Astrocyte of the cerebellum (primary cell): ENCODE data around the gene PLIN1.
A peak's percentile ranks its signal among the peaks of the same experiment; 100 is the strongest.

Experiments
- DNase-seq: peaks from one replicate; pipeline ENCODE4 v3.0.0-alpha.2; 2011; ENCODE audit warnings: low read depth
- H3K4me3 ChIP-seq: 2 replicates; pipeline ENCODE4 v1.5.1; 2011; ENCODE audit warnings: mild to moderate bottlenecking, low read depth, low read length, moderate library complexity
- in situ Hi-C: cut with HindIII; loops from 2 replicates; pipeline ENCODE4 v1.10.0; 2017; ENCODE audit warnings: low sequenced_read_pairs
- TF ChIP-seq, protein P1 (sequence below): IDR thresholded peaks from 2 replicates; pipeline ENCODE4 v1.5.1; 2012; ENCODE audit warnings: low read length, low read depth, moderate library complexity, mild to moderate bottlenecking; ENCODE audit errors: missing control alignments

The PLIN1 gene

DNA sequence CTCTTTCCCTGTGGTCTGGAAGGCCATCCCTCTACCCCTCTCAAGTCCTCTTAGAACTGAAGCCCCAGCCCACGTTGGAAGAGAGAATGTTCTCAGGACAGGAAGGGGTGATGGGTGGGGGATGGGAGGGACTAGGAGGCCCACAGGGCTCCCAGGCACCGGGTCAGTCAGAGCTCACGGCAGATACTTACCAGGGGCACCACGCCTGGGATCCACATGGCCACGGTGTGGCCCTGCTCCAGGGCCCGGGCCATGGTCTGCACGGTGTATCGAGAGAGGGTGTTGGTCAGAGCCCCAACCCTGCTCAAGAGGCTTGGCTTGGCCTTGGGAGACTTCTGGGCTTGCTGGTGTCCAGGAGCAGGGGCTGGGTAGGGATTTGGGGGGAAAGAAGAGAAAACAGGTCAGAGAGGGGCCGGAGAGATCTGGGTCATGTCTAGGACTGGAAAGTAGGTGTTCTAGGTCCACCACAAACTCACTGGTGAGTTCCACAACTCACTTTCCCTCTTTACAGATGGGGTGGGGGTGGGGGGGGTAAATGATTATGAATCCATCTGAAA, 9.8 kb downstream of the PLIN1 start:
- no peak for DNase-seq
- TF ChIP-seq, protein P1, sequence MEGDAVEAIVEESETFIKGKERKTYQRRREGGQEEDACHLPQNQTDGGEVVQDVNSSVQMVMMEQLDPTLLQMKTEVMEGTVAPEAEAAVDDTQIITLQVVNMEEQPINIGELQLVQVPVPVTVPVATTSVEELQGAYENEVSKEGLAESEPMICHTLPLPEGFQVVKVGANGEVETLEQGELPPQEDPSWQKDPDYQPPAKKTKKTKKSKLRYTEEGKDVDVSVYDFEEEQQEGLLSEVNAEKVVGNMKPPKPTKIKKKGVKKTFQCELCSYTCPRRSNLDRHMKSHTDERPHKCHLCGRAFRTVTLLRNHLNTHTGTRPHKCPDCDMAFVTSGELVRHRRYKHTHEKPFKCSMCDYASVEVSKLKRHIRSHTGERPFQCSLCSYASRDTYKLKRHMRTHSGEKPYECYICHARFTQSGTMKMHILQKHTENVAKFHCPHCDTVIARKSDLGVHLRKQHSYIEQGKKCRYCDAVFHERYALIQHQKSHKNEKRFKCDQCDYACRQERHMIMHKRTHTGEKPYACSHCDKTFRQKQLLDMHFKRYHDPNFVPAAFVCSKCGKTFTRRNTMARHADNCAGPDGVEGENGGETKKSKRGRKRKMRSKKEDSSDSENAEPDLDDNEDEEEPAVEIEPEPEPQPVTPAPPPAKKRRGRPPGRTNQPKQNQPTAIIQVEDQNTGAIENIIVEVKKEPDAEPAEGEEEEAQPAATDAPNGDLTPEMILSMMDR = no peak
- no peak overlapping the region for H3K4me3 ChIP-seq
- in situ Hi-C loops = no loop called here

DNA sequence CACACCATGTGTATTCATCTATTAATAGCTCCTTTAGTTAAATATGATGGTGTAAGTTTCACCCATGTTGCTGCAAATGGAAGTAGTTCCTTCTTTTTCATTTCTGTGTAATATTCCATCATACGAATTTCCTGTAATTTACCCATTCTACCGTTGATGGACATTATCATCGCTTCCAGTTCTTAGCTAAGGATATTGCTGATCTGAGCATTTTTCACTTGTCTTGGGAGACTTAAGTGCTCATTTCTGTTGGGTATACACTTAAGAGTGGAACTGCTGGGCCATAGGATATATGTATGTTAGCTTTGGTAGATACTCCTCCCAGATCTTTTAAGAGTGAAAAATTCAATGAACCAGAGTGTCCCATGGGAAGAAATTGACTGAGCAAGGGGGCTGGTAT, 11.0 kb downstream of the PLIN1 start:
- DNase-seq = no peak
- H3K4me3 ChIP-seq = no peak overlapping the region
- TF ChIP-seq, protein P1 = no peak
- in situ Hi-C loops = no loop called here

DNA sequence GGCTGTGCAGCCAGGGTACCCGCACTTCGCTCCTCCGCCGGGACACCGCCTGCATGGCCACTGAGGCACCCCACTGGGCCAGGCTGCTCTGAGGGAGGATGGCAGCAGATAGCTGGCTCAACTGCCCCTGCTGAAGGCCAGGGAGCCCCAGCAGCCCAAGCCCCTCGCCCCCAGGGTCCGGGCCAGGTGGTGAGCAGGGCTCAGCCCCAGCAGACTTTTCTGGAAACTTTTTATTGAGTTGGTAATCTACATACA, 11.5 kb downstream of the PLIN1 start:
- no peak overlapping the region for H3K4me3 ChIP-seq
- DNase-seq = no peak
- in situ Hi-C loops = no loop called here
- TF ChIP-seq, protein P1 = no peak

DNA sequence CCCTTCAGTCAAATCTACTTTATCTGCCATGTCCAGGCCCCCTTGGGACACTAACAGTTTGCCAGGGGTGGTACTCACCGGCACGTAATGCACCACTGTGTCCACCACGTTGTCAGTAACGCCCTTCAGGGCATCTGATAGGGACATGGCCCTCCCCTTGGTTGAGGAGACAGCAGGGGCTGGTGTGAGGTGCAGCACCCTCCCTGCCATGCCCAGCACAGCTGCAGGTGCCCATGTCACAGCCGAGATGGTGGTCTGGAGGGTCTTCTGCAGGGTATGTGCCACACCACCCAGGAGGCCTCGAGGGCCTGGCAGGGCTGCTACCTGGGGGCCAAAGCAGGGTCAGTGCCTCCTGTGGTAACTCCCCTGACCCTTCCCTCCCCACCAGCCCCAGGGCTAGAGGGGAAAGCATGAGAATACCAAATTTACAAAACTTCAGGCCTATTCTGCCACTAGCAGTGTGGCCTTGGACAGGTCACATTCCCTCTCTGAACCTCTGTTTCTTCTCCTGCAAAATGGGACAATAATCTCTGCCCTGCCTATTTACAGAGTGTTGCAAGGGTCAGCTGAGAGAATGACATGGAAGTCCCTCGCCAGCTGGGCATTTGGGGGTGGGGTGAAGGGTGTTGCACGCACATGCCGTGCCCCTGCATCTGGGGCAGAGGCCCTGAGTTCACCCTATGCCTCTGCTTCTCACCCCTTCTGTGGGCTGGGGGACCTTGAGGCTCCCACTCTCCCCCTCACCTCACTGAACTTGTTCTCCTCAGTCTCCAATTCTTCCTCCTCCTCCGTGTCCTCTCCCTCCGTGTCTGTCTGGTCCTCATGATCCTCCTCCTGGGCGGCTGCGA, 12.1 kb downstream of the PLIN1 start:
- TF ChIP-seq, protein P1 = no peak
- in situ Hi-C loops = no loop called here
- no peak overlapping the region for H3K4me3 ChIP-seq
- no peak for DNase-seq

DNA sequence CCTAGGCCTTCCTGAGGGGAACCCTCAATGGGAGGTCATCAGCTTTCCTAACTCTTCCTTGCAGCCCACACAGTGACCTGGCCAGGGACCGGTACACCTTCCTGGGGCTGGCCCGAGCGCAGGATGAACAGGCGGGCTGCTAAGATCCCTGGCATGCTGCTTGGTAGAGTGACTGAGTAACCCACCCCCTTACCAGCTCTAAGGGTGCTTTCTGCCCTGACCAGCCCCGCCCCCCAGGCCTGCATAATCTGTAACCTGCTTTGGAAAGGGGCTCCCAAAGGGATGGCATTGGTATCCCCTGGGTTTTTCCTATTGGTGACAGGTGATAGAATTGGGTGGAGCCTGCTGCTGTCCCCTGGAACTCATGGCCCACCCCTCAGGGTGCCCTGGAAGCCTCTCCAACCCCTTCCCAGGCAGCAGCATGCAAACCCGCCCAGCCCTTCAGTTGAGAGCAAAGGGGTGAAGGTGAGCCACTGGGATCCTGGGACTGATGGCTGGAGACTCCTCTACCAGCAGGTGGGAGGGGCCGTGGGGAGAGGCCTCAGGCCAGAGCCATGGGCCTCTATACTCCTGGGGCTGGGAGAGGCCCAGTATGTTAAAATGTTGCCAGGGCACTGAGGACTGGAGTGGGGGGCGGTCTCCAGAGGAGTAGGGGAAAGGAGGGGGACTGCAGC, 12.8 kb downstream of the PLIN1 start:
- no peak overlapping the region for H3K4me3 ChIP-seq
- TF ChIP-seq, protein P1 = no peak
- DNase-seq = no peak
- in situ Hi-C loops = no loop called here

DNA sequence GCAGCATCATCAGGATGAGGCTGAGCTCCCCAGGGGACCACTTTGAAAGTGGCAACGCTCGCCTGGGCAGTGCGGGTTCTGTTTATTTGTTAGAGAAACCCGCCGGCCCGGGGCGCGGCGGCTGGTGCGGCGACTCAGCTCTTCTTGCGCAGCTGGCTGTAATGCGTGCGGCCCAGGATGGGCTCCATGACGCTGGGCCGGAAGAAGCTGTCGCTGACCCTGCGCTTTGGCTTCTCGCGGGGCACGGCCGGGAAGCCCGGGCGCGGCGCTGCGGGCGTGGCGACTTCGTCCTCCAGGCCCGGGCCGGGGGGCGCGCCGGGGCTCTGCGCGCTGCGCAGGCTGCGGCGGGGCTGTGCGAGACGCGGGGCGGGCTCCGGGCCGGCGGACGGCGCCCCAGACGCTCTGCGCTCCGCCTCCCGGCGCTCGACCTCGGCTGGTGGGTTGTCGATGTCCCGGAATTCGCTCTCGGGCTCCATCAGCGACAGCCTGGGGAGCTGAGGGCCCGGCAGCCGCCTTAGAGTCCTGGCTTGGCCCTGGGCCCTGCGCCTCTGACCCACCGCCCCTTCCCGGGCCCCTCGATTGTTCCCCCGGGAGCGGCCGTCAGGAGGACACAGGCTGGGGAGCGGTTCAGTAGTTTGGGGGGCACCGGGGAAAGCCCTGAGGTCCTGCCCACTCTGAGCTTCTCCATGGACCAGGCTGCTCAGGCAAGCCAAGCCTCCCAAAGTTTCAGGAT, 13.6 kb downstream of the PLIN1 start:
- TF ChIP-seq, protein P1 = no peak
- peak overlapping the region; percentile 25 for H3K4me3 ChIP-seq
- in situ Hi-C loops = no loop called here
- no peak for DNase-seq
